HepG2 (cell line): Measurements from ENCODE around the gene TTC17. TPM values are rescaled to one million over a fixed set of nuclear protein-coding genes. Genes with fewer than 3 reads are reported as not detected.

ENCODE experiments used
- ATAD3A ChIP-seq: sonication (generic); formaldehyde crosslinking; IDR thresholded peaks from 2 replicates; pipeline ENCODE4 v1.4.0; 2020; ENCODE audit warnings: missing genetic modification reagents
- CCAR2 ChIP-seq: fragments of 200-400 bp; formaldehyde crosslinking; optimal IDR thresholded peaks from 2 replicates; pipeline ENCODE3; 2018; ENCODE audit warnings: low read depth, mild to moderate bottlenecking, low read length, moderate library complexity
- DNMT3B ChIP-seq: conservative IDR thresholded peaks from 2 replicates; pipeline ENCODE4 v1.6.1; 2016; ENCODE audit warnings: missing biosample characterization, control low read depth
- ELF3 ChIP-seq: IDR thresholded peaks from 2 replicates; pipeline ENCODE4 v1.6.1; 2016; ENCODE audit warnings: missing genetic modification reagents, missing compliant biosample characterization
- GABPB1 ChIP-seq: IDR thresholded peaks from 2 replicates; pipeline ENCODE4 v1.6.1; 2016; ENCODE audit warnings: mild to moderate bottlenecking, missing genetic modification reagents, moderate library complexity, missing compliant biosample characterization
- MLX ChIP-seq: IDR thresholded peaks from 2 replicates; pipeline ENCODE4 v1.6.1; 2016
- MTA3 ChIP-seq: sonication (generic); formaldehyde crosslinking; IDR thresholded peaks from 2 replicates; pipeline ENCODE4 v1.4.0; 2020; ENCODE audit warnings: missing genetic modification reagents
- NFE2L2 ChIP-seq: fragments of 150-350 bp; IDR thresholded peaks from 2 replicates; pipeline ENCODE4 v1.6.1; 2014; ENCODE audit warnings: low read length
- ONECUT2 ChIP-seq: sonication (generic); formaldehyde crosslinking; IDR thresholded peaks from 2 replicates; pipeline ENCODE4 v1.4.0; 2020; ENCODE audit warnings: missing genetic modification reagents
- PPARG ChIP-seq: conservative IDR thresholded peaks from 2 replicates; pipeline ENCODE4 v1.6.1; 2016; ENCODE audit warnings: missing biosample characterization, missing genetic modification reagents
- PREB ChIP-seq: sonication (generic); formaldehyde crosslinking; IDR thresholded peaks from 2 replicates; pipeline ENCODE4 v1.4.0; 2020; ENCODE audit warnings: missing genetic modification reagents
- TEAD2 ChIP-seq: sonication (generic); formaldehyde crosslinking; IDR thresholded peaks from 2 replicates; pipeline ENCODE4 v1.9.0; 2021; ENCODE audit warnings: missing genetic modification reagents
- ZBTB14 ChIP-seq: sonication (generic); formaldehyde crosslinking; IDR thresholded peaks from 2 replicates; pipeline ENCODE4 v1.4.0; 2020; ENCODE audit warnings: missing genetic modification reagents
- ZBTB43 ChIP-seq: sonication (generic); formaldehyde crosslinking; conservative IDR thresholded peaks from 2 replicates; pipeline ENCODE4 v1.4.0; 2020; ENCODE audit warnings: missing genetic modification reagents
- ZFYVE20 ChIP-seq: sonication (generic); formaldehyde crosslinking; IDR thresholded peaks from 2 replicates; pipeline ENCODE4 v1.8.0; 2023; ENCODE audit warnings: low read depth, mild to moderate bottlenecking, moderate library complexity, missing genetic modification reagents, borderline replicate concordance
- ZMYM2 ChIP-seq: sonication (generic); formaldehyde crosslinking; IDR thresholded peaks from 2 replicates; pipeline ENCODE4 v1.8.0; 2022; ENCODE audit warnings: mild to moderate bottlenecking, missing genetic modification reagents
- ZNF282 ChIP-seq: fragments of 450-650 bp; IDR thresholded peaks from 2 replicates; pipeline ENCODE4 v1.6.1; 2018; ENCODE audit not compliant: partially characterized antibody
- ZNF709 ChIP-seq: sonication (generic); formaldehyde crosslinking; IDR thresholded peaks from 2 replicates; pipeline ENCODE4 v1.5.0; 2020; ENCODE audit warnings: mild to moderate bottlenecking, missing genetic modification reagents
- ZNF749 ChIP-seq: sonication (generic); formaldehyde crosslinking; IDR thresholded peaks from 2 replicates; pipeline ENCODE4 v1.8.0; 2022; ENCODE audit warnings: mild to moderate bottlenecking, missing genetic modification reagents, moderate library complexity, borderline replicate concordance
- ZNF770 ChIP-seq: sonication (generic); formaldehyde crosslinking; IDR thresholded peaks from 2 replicates; pipeline ENCODE4 v1.5.0; 2020; ENCODE audit warnings: mild to moderate bottlenecking, missing genetic modification reagents
- ZNF782 ChIP-seq: sonication (generic); formaldehyde crosslinking; IDR thresholded peaks from 2 replicates; pipeline ENCODE4 v1.4.0; 2020; ENCODE audit warnings: missing genetic modification reagents, mild to moderate bottlenecking, borderline replicate concordance
- ZSCAN5A ChIP-seq: sonication (generic); formaldehyde crosslinking; IDR thresholded peaks from 2 replicates; pipeline ENCODE4 v1.8.0; 2022; ENCODE audit warnings: mild to moderate bottlenecking, missing genetic modification reagents, borderline replicate concordance
- polyA plus RNA-seq, 8 experiments: library from polyadenylated mRNA; depleted of rRNA in 3 of 8; stranded (reverse) in 7 of 8; unstranded in 1 of 8; fragments of >200 nt; fragmentation: Illumina TruSeq in 4 of 8; extraction: Trizol in 4 of 8; gene quantifications; 2 replicates each; pipeline versions ENCODE4 v1.2.1 to v1.2.3, GENCODE V29; 2011 to 2016; ENCODE audit warnings: low read depth in 4 of 8, missing spikeins in 1 of 8, mixed read lengths in 1 of 8; ENCODE audit not compliant: insufficient read depth in 1 of 8
- total RNA-seq, 5 experiments: library from RNA; depleted of rRNA; stranded (reverse); fragments of >200 nt; fragmentation: Illumina TruSeq; extraction: Trizol; gene quantifications; 2 replicates each; pipeline ENCODE4 v1.2.3, GENCODE V29; 2016; ENCODE audit warnings: low read depth in 1 of 5

The TTC17 gene
- total and polyA plus RNA-seq, 2 of the 13 experiments (the other 11 are each of a cell fraction or from before 2014, with no cell fraction given) = 55.9 to 99.7 TPM

- TF ChIP-seq ZNF749 (CRISPR knock-in tag) = no peak
- TF ChIP-seq ATAD3A (CRISPR knock-in tag) = no peak
- TF ChIP-seq ZNF709 (CRISPR knock-in tag) = peak; percentile 75; the same call in 1 of the 2 replicates
- TF ChIP-seq ZSCAN5A (CRISPR knock-in tag) = peak; percentile 78; the same call in 1 of the 2 replicates
- TF ChIP-seq TEAD2 (CRISPR knock-in tag) = no peak
- no peak for TF ChIP-seq ZNF282
- TF ChIP-seq ELF3 (CRISPR knock-in tag) = no peak; the same call in 1 of the 2 replicates
- no peak; the same call in 1 of the 2 replicates for TF ChIP-seq DNMT3B (CRISPR knock-in tag)
- TF ChIP-seq NFE2L2 = no peak
- TF ChIP-seq ZNF770 (CRISPR knock-in tag) = peak; percentile 70
- no peak for TF ChIP-seq MTA3 (CRISPR knock-in tag)
- TF ChIP-seq GABPB1 = peak; percentile 89
- 0 out of 2 replicates have a peak, but pooled peaks have one; percentile 78 for TF ChIP-seq ZFYVE20
- peak; percentile 95 for TF ChIP-seq ZNF782 (CRISPR knock-in tag)
- TF ChIP-seq ZMYM2 (CRISPR knock-in tag) = no peak
- no peak for TF ChIP-seq CCAR2
- no peak for TF ChIP-seq PREB
- TF ChIP-seq MLX (CRISPR knock-in tag) = no peak
- 0 out of 2 replicates have a peak, but pooled peaks have one; percentile 68 for TF ChIP-seq ZBTB43 (CRISPR knock-in tag)
- TF ChIP-seq ONECUT2 (CRISPR knock-in tag) = 0 out of 2 replicates have a peak, but pooled peaks have one; percentile 30
- TF ChIP-seq PPARG (CRISPR knock-in tag) = peak; percentile 47; the same call in 1 of the 2 replicates
- peak; percentile 58; the same call in 1 of the 2 replicates for TF ChIP-seq ZBTB14
These were observed 46.7 kb upstream of the TTC17 start, which contains the start of gene API5 (continued) for GRCh38 chr11:43311791-43312607.
